Suprapubic skin (tissue), 4 donors: ENCODE results near the gene RPUSD1. TPM values are rescaled to one million over a fixed set of nuclear protein-coding genes. Genes with fewer than 3 reads are reported as not detected.

Experiments
- DNase-seq, 2 donors: peaks; one replicate each; pipeline ENCODE4 v3.0.0-alpha.2; 2019; ENCODE audit warnings: low spot score in 2 of 2
- H3K27ac ChIP-seq: fragments of 200-600 bp; sonication (generic); one replicate; pipeline ENCODE4 v1.5.1; 2019
- H3K27me3 ChIP-seq: fragments of 200-600 bp; sonication (generic); one replicate; pipeline ENCODE4 v1.5.1; 2019
- H3K36me3 ChIP-seq: fragments of 200-600 bp; sonication (generic); one replicate; pipeline ENCODE4 v1.5.1; 2019
- H3K4me1 ChIP-seq: fragments of 200-600 bp; sonication (generic); one replicate; pipeline ENCODE4 v1.5.1; 2019
- H3K4me3 ChIP-seq: fragments of 200-600 bp; sonication (generic); one replicate; pipeline ENCODE4 v1.5.1; 2019; ENCODE audit warnings: mild to moderate bottlenecking
- H3K9me3 ChIP-seq: fragments of 200-600 bp; sonication (generic); one replicate; pipeline ENCODE4 v1.5.1; 2019
- EP300 ChIP-seq: sonication (generic); formaldehyde crosslinking; IDR thresholded peaks from one replicate; pipeline ENCODE4 v1.6.1; 2017; ENCODE audit warnings: antibody characterized with exemption
- POLR2A ChIP-seq, 2 donors: fragments of 450-650 bp; IDR thresholded peaks; one replicate each; pipeline ENCODE4 v1.6.1; 2017; ENCODE audit warnings: antibody characterized with exemption in 2 of 2, mild to moderate bottlenecking in 2 of 2, moderate library complexity in 2 of 2
- POLR2AphosphoS5 ChIP-seq, 3 donors: sonication (generic); formaldehyde crosslinking; IDR thresholded peaks; one replicate each; pipeline ENCODE4 v1.6.1; 2017; ENCODE audit warnings: antibody characterized with exemption in 3 of 3
- WGBS: methylation state at CpG from one replicate; pipeline ENCODE4 v1.1.5; 2018; 5-methylcytosine and 5-hydroxymethylcytosine counted together
- total RNA-seq, 4 donors: library from RNA; depleted of rRNA; stranded (reverse); fragments of >200 nt; gene quantifications; one replicate each; pipeline ENCODE4 v1.1.0, GENCODE V29; 2016
- TF ChIP-seq, protein P1 (sequence below), 2 donors: fragments of 200-600 bp in 1 of 2; fragments of 450-650 bp in 1 of 2; sonication (generic) in 1 of 2; IDR thresholded peaks; one replicate each; pipeline ENCODE4 v1.5.1; 2016 to 2019; ENCODE audit warnings: antibody characterized with exemption in 2 of 2, mild to moderate bottlenecking in 1 of 2, moderate library complexity in 1 of 2

The RPUSD1 gene
- total RNA-seq, 4 donors from 2014 or later = 13.6 to 27.1 (median 21.8) TPM

- DNase-seq = no peak
- no peaks in the 10 kb centered on the region for H3K36me3 ChIP-seq
- no peaks in the 10 kb centered on the region for H3K9me3 ChIP-seq
- H3K27ac ChIP-seq = no peak overlapping the region
- whole genome bisulfite sequencing = 45% methylated on average over 8 of the region's 8 CpGs
- H3K27me3 ChIP-seq = peaks cover 56% of the 10 kb centered on the region
- no peak overlapping the region for H3K4me3 ChIP-seq
- TF ChIP-seq POLR2AphosphoS5 (IDR thresholded peaks at IDR 0.05) (no peak), POLR2A (IDR thresholded peaks at IDR 0.05) (no peak), EP300 (no peak)
- TF ChIP-seq, protein P1, sequence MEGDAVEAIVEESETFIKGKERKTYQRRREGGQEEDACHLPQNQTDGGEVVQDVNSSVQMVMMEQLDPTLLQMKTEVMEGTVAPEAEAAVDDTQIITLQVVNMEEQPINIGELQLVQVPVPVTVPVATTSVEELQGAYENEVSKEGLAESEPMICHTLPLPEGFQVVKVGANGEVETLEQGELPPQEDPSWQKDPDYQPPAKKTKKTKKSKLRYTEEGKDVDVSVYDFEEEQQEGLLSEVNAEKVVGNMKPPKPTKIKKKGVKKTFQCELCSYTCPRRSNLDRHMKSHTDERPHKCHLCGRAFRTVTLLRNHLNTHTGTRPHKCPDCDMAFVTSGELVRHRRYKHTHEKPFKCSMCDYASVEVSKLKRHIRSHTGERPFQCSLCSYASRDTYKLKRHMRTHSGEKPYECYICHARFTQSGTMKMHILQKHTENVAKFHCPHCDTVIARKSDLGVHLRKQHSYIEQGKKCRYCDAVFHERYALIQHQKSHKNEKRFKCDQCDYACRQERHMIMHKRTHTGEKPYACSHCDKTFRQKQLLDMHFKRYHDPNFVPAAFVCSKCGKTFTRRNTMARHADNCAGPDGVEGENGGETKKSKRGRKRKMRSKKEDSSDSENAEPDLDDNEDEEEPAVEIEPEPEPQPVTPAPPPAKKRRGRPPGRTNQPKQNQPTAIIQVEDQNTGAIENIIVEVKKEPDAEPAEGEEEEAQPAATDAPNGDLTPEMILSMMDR (IDR thresholded peaks at IDR 0.05) = no peak
- H3K4me1 ChIP-seq = peaks cover 7% of the 10 kb centered on the region
Measured at GRCh38 chr16:803754-804080, 15.5 kb upstream of the RPUSD1 start.

DNA sequence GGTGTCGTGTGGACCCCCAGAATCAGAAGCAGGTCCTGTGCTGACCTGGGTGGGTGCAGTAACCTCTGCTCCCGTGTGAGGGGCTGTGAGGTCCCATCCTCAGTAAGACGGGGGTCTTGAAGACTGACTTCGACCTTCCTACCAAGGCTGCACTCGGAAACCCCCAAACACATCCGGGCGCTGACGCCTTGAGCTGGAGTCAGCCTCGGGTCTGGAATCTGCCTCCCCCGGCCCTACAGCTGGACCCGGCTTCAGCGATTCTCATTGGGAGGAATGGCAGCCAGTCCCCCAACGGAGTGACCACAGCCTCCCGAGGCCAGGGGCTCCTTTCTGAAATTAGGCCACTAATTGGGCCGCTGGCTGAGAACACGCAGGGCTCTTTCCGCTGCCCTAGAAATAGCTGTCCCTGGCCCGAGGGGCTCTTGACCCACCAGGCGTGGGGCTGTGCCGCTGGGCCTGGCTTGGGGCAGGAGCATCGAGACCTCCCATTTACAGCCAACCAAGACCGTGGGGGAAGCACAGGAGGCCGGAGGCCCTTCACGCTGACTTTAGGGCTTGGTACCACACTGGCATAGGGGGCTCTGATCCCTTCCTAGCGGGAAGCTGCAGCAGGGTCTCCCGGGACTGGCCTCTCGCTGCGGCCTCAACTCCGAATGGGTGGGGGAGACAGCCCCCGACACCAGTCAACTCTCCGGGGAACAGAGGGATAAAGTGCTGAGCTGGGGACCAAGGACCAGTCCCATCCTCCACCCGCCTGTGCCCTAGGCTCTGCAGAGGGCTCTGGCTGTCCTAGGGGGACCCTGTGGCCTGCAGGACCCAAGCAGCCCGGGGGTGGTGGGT, 15.0 kb upstream of the RPUSD1 start:
- H3K4me3 ChIP-seq = no peak overlapping the region
- whole genome bisulfite sequencing = 75% methylated on average over 23 of the region's 33 CpGs
- H3K27me3 ChIP-seq = peaks cover 62% of the 10 kb centered on the region
- TF ChIP-seq, protein P1 (IDR thresholded peaks at IDR 0.05) = no peak
- TF ChIP-seq POLR2AphosphoS5 (IDR thresholded peaks at IDR 0.05) (no peak), POLR2A (IDR thresholded peaks at IDR 0.05) (no peak), EP300 (no peak)
- H3K4me1 ChIP-seq = peaks cover 7% of the 10 kb centered on the region
- no peak overlapping the region for H3K27ac ChIP-seq
- DNase-seq = no peak
- no peaks in the 10 kb centered on the region for H3K9me3 ChIP-seq
- H3K36me3 ChIP-seq = no peaks in the 10 kb centered on the region

DNA sequence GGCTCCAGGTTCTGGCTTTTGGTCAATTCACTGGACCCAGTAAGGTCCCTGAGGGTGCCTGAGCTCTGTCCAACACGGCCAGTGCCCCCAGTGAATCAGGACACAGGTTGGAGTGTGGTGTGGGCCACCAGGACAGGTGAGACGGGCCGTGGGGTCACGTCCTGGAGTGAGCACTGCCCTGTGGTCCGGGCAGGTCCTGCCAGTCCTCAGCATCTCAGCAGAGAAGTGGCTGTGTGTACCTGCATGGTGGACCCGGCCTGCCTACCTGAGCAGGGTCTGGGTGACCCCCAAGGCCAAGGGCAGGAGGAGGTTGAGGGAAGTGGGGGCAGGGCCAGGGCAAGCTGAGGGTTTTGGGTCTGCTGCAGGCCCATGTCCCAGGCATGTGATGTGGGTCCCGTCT, 14.3 kb upstream of the RPUSD1 start:
- H3K9me3 ChIP-seq = no peaks in the 10 kb centered on the region
- no CpG with 5 or more reads among the region's 7 CpGs for WGBS
- no peak overlapping the region for H3K27ac ChIP-seq
- H3K36me3 ChIP-seq = no peaks in the 10 kb centered on the region
- H3K4me3 ChIP-seq = no peak overlapping the region
- peaks cover 7% of the 10 kb centered on the region for H3K4me1 ChIP-seq
- DNase-seq = no peak
- TF ChIP-seq, protein P1 (IDR thresholded peaks at IDR 0.05) = no peak
- TF ChIP-seq POLR2A (IDR thresholded peaks at IDR 0.05) = no peak
- TF ChIP-seq POLR2AphosphoS5 (IDR thresholded peaks at IDR 0.05) = no peak
- TF ChIP-seq EP300 = no peak
- H3K27me3 ChIP-seq = peaks cover 68% of the 10 kb centered on the region

DNA sequence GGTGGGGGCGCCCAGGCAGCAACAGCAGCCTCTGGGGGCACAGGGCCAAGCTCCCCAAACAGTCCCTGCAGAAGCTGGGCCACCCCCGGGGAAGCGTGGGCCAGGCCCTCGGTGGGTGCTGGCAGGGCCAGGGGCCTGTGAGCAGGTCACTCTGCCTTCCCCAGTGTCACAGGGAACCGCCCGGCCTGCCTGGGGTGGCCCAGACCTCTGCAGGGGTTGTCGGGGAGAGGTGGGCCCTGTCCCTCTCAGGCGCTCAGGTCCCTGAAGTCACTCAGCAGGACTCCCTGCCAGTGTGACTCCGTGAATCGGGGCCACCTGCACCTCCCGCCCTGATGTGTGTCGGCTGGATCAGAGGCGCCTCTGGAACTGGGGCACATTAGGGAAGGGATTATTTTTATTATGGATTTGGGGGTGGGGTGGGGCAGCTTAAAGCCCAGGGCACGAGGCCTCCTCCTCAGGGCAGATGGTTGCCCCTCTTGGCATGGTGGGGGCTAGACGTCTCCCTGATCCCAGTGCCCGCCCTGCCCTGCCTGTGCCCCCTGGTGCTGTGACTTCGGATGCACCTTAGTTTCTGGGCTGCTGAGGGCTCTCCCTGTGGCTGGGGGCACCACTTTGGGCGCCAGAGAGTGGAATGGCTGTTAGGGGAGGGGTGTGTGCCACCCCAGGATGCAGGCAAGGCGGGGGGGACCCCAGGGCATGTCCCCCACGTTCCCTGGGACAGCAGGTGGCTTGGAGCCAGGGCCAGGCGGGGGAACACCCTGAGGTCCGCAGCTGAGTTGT, 13.6 kb upstream of the RPUSD1 start:
- no peak for DNase-seq
- no peaks in the 10 kb centered on the region for H3K9me3 ChIP-seq
- no peak overlapping the region for H3K27ac ChIP-seq
- H3K36me3 ChIP-seq = no peaks in the 10 kb centered on the region
- TF ChIP-seq POLR2A (IDR thresholded peaks at IDR 0.05) (no peak), POLR2AphosphoS5 (IDR thresholded peaks at IDR 0.05) (no peak), EP300 (no peak)
- TF ChIP-seq, protein P1 (IDR thresholded peaks at IDR 0.05) = no peak
- peaks cover 75% of the 10 kb centered on the region for H3K27me3 ChIP-seq
- WGBS = no CpG with 5 or more reads among the region's 22 CpGs
- H3K4me1 ChIP-seq = peaks cover 6% of the 10 kb centered on the region
- no peak overlapping the region for H3K4me3 ChIP-seq

DNA sequence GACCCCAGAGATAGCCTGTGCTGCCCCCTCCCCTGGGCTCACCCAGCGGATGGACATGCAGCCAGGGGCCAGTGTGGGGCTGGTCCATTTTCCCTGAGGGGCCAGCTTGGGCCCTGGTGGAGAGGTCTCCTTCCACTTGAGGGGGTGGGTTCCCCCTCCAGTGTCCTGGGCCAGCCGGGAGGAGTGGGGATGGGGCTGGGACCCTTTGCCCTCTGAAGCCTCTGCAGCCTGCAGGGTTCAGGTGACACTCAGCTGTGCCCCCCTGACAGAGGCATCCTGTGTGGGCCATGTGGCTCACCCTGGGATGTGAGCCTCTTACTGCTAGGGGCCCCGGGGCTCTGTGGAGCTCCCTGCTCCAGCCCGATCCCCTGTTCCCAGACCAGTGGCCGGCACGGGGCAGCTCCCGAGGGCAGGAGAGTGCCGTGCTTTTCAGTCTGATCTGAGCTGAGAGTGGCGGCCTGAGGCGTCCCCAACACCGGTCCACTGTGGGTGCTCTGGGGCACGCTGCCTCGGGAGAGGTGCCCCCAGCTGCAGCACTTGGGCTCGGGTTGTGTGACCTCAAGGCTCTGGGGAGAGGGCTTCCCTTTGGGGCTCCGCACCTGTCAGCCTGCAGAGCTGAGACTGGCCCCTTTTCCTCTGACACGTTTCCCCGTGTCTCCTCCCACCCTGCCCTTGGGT, 12.8 kb upstream of the RPUSD1 start:
- Histone ChIP-seq H3K36me3 (no peaks in the 10 kb centered on the region), H3K9me3 (no peaks in the 10 kb centered on the region), H3K4me1 (peaks cover 5% of the 10 kb centered on the region), H3K4me3 (no peak overlapping the region), H3K27me3 (peaks cover 78% of the 10 kb centered on the region), H3K27ac (no peak overlapping the region)
- no peak for DNase-seq
- TF ChIP-seq POLR2AphosphoS5 (IDR thresholded peaks at IDR 0.05) (no peak), EP300 (no peak), POLR2A (IDR thresholded peaks at IDR 0.05) (no peak)
- TF ChIP-seq, protein P1 (IDR thresholded peaks at IDR 0.05) = no peak
- no CpG with 5 or more reads among the region's 17 CpGs for WGBS
